NT2/D1 (cell line): ENCODE measurements around the gene FBXW7.

Experiments
- SUZ12 ChIP-seq: IDR thresholded peaks from 2 replicates; pipeline ENCODE4 v1.6.1; 2011; ENCODE audit not compliant: insufficient read length, insufficient read depth; ENCODE audit errors: extremely low read depth
- YY1 ChIP-seq: IDR thresholded peaks from 2 replicates; pipeline ENCODE4 v1.6.1; 2011; ENCODE audit not compliant: insufficient read length, insufficient read depth
- ZNF274 ChIP-seq: IDR thresholded peaks from 2 replicates; pipeline ENCODE4 v1.6.1; 2011; ENCODE audit warnings: mild to moderate bottlenecking, low read depth, low read length

GRCh38 chr4:152357206-152357605, 178.7 kb downstream of the FBXW7 start:
- TF ChIP-seq ZNF274 (no peak), SUZ12 (no peak), YY1 (no peak)
